NCI-H524 (cell line): ENCODE results near the gene FNTB.
A peak's percentile ranks its signal among the peaks of the same experiment; 100 is the strongest.

Source experiments
- DNase-seq, 2 experiments: peaks; one replicate each; lab custom pipeline; 2025; lab: John Stamatoyannopoulos, UW

Gene FNTB

DNA sequence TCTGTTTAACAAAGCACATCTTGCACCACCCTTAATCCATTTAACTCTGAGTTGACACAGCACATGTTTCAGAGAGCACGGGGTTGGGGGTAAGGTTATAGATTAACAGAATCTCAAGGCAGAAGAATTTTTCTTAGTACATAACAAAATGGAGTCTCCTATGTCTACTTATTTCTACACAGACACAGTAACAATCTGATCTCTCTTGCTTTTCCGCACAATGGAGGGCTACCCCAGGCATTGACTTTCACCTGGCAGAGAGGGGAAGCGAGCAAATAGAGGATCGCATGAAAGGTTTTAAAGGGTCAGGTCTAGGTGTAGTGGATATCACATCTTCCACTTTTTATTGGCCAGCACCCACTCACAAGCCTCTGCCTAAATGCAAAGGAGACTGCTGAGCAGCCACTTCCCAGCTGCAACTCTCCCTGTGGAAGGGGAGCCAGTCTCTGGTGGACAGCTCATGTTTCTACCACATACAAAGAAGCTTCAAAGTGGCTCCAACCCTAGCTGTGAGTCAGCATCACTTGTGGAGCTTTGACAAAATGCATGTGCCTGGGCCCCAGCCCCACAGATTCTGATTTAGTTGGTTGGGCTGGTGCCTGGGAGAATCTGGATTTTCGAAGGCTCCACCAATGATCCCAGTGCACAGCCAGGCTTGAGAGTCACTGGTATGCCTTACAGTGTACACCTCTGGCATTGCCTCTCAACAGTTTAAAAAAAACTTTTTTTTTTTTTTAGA, 7.2 kb upstream of the FNTB start:
- DNase-seq = peak in 1 of 2 experiments; percentile 67

DNA sequence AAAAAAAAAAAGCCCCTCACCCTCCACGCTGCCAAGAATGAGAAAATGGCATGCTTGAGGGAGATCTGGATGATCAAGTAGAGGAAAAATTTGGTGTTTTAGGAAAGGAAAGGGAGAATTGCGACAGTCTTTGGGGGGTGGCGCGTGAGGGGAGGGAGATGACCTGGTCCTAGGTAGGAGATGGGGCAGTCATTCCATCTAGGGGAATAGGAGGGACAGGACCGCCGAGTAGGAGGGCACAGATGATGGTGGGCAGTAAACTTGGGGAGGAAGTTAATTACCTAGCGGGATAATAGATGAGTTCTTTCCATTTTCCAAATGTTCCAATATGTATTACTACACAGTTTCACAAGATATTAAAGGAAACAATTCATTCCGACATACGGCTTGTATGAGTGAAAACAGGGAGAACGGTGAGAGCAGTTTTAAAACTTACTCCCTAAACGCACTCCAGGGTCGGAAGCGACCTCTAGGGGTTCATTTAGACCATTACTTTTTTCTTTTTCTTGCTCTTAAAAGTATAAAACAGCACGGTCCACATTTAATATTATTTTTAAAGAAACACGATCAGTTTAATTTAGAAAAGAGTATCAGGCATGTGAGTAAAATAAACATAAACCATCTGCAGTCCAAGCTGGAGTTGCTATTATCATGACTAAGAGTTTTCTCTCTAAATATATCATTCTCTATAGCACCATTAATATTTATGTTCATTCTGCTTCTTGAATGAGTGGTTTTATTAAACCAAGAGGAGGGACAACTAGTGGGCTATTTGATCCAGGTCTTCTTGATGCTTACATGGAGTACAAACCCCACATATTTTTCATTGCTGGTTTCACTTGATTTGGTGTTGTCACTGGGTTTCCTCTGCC, 3.0 kb upstream of the FNTB start:
- peak; percentile 47 to 66 for DNase-seq

DNA sequence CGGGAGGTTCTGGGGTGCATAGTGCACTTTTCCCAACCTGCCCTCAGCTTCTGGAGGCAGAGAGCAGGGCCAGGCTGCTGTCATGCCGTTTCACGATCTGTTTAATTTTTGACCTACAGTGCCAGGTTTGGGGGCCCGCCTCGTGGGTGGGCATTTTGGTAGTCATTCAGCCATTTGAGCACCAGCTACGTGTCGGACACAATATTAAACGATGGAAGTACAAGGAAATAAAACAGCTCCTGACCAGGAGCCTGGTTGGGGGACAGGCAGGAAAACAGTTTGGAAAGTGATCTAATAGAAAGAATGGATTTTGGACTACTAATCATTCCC, 708 bp downstream of the FNTB start:
- DNase-seq = peak in 1 of 2 experiments; percentile 68

DNA sequence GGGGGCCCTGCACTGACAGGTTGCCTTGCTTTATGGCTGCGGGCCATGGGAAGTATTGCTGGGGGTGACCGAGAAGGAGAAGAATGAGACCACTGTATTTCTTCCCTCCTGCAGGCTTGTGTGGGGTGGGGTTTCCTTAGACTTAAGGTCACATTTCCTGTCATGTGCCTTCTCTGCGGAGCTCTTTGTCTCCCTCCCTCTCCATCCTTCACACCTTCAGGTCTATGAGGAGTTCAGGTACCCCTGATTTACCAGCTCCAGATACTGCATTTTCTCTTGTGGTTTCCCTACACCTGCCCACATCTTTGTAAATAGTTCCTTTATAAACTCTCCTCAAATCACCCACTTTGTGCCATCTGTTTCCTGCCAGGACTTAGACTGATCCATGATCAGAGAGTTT, 3.6 kb downstream of the FNTB start:
- peak in 1 of 2 experiments; percentile 41 for DNase-seq

DNA sequence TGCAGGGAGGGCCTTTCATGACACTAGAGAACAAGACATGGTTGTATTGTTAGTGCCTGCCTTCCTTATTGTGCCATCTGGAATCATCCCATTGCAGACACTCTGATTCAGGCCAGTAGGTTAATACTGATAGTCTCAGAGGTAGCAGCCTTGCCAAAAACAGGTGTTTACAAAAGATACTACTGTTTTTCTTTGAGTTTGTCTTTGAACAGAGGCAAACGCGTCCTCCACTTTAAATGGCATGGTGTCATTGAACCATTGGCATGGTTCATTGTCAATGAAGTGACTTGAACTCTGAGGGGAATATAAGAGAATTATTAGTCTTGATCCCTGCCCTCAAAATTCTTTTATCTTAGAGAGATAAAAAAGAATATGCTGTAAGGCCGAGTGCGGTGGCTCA, 4.2 kb downstream of the FNTB start:
- DNase-seq = no peak

DNA sequence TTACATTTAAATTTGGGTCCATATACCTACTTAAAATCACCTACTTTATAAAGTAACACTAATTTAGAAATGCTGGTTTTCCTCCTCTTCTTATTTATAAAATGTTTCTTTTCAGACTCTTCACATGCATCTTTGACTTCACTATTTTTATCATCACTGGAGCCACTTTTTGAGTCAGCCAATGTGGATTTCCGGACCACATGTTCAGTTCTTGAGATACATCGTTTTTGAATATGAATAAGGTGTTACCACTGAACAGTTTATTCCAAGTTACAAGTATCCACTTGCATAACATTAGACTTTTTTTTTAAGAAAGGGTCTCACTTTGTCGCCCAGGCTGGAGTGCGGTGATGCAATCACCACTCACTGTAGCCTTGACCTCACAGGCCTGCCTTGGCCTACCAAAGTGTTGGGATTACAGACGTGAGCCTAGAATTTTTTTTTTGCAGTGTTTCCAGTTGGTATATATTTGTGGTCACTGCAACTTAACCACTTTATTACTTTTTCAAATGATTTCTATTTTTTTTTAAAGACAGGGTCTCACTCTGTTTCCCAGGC, 5.7 kb downstream of the FNTB start:
- no peak for DNase-seq

DNA sequence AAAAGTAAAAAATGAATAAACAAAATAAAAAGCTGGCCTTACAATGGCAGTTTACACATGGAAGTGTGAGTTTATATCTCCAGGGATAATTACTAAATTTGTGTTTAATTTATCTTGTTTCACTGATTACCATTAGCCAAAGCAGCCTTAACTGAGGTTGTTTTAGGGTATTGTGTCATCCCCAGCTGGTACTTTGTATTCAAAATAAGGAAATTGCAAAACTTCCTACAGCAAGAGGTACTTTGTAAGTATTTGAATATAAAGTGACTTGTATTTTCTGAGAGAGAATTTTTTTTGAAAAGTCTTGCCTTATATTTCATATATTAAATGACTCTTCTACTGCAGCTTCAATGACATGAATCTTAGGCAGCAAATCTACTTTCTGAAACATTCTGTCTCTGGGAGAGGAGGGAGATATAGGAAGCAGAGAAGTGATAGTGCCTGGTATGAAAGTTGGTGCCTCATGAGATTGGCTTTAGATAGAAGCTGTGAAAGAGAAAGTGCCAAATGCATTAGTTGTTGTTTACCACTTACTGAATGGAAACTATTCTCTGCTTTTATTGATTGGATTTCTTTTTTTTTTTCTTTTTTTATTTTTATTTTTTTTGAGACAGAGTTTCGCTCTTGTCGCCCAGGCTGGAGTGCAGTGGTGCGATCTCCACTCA, 6.7 kb downstream of the FNTB start:
- no peak for DNase-seq

DNA sequence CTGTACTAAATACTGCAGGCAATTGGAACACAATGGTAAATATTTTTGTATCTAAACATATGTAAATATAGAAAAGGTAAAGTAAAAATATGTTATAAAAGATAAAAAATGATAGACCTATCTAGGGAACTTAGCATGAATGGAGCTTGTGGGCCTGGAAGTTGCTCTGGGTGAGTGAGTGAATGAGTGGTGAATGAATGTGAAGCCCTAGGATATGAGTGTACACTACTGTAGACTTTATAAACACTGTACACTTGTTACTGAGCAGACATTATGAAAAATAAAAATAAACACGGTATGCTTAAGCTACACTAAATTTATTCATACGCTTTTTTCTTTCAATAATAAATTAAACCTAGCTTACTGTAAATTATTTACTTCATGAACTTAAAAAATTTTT, 7.8 kb downstream of the FNTB start:
- DNase-seq = no peak

DNA sequence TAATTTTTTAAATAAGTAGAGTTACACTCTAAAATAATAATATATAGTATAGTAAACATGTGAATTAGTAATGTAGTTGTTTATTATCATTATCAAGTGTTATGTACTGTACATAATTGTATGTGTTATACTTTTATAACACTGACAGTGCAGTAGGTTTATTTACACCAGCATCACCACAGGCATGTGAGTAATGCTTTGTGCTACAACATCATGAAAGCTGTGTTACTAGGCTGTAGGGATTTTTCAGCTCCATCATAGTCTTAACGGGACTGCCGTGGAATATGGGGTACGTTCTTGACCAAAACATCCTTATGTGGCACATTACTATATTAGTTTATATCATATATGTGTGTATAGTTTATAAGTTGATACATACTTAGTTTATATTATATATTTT, 8.6 kb downstream of the FNTB start:
- DNase-seq = no peak

DNA sequence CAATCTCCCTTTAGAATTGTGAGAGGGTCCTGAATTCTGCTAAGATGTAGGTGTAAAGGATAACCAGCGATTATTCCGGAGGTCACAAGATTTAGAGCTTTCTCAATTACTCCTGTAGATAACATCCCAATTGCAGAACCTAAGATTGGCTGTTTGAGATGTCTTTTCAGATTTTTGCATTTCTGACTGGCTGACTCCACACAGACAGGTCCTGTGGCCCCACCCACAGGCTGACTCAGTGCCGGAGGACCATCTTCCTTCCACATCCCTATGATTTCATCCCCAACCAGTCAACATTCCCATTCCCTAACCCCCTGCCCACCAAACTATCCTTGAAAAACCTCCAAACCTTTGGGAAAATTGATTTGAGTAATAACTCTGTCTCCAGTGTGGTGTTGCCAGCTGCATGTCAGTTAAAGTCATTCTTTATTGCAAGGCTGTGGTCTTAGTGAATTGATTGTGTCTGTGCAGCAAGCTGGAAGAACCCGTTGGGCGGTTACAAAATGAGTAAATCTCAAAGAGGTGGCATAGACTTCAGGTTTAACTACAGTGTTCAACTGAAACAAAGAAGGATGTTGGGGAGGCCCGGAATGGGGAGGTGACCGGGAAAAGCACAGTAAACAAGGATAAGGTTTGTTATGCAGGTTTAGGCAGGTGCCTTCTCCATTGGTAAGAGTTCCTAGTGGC, 10.6 kb downstream of the FNTB start:
- DNase-seq = no peak

DNA sequence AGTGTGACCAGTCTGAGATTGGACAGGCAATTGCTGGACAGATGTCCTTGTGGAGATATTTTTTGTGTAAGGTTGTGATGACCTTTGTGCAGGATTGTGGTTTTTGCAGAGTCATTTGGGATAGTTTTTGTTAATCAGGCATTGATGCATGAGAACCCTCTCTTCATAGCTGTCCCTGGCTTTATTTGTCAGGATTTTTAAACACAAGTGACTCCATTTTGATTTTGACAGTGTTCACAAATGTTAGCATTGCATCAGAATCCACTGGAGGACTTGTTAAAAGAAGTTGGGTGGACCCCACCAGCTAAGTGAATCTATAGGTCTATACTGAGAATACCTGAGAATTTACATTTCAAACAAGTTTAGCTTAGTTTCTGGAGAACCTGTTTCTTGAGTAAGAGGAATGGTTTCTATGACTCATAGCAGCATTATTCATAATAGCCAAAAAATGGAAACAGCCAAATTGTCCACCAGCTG, 11.8 kb downstream of the FNTB start:
- no peak for DNase-seq

DNA sequence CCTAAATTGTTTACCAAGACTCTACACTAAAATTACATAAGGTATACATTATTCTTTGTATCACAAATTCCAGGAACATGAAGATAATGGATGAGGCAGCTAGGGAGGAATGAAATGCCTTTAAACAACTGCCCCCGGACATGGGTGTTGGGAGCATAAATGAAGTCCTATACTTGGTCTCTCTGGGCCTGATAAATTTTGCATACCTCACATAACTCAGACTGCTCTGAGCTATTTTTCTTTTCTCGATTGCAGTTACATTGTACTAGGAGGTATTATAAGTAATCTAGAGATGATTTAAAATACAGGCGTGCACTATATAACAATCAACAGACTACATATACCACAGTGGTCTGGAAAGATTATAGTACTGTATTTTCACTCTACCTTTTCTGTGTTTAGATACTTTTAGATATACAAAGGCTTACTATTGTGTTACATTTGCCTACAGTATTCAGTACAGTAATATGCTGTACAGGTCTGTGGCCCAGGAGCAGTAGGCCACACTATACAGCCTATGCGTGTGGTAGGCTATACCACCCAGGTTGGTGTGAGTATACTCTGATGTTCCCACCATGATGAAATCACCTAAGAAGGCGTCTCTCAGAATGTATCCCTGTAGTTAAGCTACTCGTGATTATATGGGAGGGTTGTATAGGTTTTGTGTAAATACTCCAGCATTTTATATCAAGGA, 14.3 kb downstream of the FNTB start:
- DNase-seq = no peak

DNA sequence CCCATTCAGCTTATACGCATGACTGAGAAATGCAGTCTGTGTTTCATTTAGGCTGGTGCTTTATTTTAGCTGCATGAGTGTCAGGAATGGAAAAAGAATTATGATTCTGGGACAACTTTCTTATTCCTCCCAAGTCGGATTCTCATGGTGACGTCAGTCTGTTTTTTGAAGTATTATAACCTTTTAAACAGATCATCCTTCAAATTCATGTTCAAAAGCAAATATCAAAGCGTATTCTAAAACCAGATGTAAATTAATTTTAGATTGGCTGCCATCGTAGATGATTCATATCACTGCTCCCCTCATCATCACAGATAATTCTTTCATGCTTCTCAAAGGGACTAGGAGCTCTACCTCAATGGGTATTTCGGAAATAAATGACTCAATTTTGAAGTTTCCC, 15.0 kb downstream of the FNTB start:
- no peak for DNase-seq

DNA sequence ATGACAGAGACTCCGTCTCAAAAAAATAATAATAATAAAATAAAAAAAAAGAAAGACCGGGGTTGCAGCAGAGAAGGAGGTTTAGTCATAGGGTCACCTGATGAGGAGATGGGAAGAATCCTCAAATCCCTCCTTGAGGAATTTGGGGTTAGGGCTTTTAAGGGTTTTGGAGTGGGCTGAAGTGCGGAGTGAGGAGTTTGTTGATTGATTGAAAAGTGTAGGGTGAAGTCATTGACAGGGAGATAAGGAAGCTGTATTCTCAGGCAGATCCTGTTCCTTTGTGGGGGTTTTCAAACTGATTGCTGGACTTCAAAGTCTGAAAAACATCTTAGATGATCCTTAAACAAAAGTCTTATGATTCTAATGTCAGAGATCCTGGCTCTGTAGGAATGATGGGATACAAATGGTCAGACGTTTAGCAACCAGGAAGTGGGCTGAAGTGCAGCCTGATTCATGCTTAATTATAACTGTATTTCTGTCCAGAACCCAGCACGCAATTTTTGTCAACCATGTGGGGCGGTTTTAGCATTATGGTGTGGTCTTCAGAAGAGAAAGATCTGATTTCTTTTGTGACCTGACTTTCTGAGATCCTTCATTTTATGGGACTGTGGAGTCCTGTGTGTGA, 16.0 kb downstream of the FNTB start:
- no peak for DNase-seq

DNA sequence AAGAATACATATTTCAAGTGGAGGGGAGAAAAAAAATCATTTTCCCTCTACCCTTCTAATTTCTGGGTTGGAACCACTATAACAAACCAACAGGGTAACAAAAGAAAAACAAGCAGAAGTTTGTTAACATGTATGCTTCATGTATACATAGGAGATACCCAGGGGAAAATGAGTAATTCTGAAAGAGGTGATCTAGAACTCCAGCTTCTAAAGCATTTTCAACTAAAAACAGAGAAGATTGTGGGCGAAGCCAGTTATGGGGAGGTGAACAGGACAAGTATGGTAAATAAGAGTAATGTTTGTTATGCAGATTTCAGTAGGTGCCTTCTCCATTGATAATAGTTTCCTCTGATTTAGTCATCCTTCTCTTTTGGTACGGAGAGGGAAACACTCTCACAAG, 16.7 kb downstream of the FNTB start:
- no peak for DNase-seq

DNA sequence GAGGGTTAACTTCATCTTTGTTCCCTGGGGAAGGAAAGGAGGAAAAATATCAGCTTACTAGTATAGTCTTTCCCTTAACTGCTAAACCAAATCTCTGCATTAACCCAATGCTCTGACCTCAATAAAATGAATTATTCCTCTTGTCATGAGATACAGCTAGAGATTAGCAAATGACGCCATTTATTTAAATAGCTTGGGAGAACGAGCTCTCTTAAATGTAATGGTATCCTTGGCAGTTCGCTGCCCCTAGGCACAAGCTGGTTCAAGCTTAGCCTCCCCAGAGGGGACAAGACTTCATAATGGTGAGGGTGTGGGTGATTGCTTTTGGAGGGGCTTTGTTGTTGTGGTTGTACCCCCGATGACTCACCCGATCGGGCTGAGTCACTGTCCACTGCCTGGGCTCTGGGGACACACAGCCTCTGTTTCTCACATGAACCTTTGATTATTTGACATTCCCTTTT, 19.6 kb downstream of the FNTB start:
- DNase-seq = no peak

DNA sequence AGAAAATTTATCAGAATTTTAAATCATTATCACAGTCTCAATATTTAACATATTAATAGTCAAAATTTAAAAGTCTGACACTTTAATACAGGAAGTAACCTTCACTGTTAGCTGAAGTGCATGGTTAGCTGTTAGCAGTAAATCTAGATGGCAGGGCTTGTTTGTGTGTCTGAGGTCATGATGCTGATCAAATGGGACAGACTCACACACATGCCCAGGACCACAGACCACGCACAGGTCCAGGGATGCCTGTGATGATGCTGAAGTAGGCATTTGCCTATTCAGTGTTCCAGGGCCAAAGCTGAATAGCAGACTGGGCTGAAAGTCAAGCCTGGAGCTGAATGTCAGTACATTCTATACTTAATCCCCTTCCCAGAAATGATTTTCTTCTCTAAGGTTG, 20.5 kb downstream of the FNTB start:
- no peak for DNase-seq

DNA sequence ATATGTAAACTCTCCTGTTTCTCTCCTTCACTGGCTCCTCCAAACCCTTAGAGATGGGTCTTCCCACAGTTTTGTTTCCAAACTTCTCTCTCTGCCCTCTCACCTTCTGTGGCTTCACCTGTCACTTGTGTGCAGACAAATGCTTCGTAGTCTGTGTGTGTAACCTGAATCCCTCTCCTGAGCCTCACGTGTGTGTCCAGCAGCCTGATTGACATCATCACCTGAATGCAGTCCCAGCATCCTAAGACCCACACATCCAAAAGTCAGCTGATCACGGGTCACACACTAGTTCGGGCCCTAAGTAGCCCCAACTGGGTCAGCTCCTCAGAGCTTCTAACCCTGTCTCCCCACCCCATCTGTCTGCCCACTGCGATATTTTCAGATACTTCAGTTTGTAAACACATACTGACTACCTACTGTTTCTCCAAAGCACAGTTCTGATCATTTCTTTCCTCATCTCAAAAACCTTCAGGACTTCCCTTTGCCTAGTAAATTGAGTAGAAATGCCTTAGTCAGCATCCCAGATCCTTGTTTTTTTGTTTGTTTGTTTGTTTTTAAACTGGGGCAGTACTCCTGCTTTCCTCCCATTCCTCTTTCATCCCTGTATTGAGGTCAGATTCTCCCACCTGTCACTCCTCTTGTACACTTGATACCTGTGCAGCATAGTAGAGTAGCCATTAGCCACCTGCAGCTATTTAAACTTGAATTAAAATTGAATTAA, 23.7 kb downstream of the FNTB start:
- DNase-seq = no peak

DNA sequence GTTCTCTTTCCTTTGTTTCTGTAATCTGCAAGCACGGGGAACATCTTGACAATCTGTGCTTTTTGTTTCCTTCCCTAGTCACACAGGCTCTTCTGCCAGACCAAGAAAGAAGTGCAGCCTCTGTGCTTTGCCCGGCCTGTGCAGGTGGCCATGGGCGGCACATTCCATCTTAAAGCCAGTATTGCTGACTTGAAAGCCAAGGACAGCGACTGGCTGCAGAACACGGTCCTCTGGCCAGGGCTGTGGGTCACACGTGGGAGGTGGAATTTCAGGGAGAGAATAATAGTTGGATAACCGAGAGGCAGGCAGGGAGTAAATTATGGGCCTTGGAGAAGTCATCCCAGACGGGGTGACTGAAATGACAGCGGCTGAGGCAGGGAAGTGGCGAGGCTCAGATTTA, 24.8 kb downstream of the FNTB start:
- no peak for DNase-seq

DNA sequence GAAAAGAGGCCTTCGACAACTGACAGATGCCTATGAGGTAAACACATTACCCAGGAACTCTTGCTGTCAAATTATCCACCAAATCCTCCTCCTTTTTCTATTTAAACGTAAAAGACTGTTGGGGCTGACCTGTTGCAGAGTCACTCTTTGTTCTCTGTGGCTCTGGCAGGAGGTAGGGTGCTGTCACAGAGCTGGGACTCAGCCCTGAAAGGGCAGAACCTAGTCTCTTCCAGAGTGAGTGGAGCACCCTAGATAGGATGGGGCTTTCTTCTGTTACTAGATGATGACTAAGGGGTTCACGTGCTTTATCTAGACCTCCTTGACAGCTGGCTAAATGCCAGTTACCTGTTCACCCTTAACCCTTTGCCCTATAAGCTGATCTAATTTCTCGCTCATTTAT, 25.7 kb downstream of the FNTB start:
- no peak for DNase-seq
